Adrenal gland (tissue), 12 donors: ENCODE results near the gene OR7D2. TPM values are rescaled to one million over a fixed set of nuclear protein-coding genes. Genes with fewer than 3 reads are reported as not detected.

Experiments
- DNase-seq, 7 donors: peaks; one replicate each; pipeline ENCODE4 v3.0.0-alpha.2; 2019 to 2020
- H3K27ac ChIP-seq, 5 donors: fragments of 200-600 bp; sonication (generic) in 4 of 5; 1 replicate in 3 of 5; 2 replicates in 2 of 5; pipeline versions ENCODE4 v1.5.1 to v1.8.0; 2016 to 2020; ENCODE audit warnings: mild to moderate bottlenecking in 1 of 5
- H3K27me3 ChIP-seq: fragments of 200-600 bp; 2 replicates; pipeline ENCODE4 v1.8.0; 2021
- H3K36me3 ChIP-seq, 2 donors: fragments of 200-600 bp; replicated peaks in 1 of 2; 1 replicate in 1 of 2; 2 replicates in 1 of 2; pipeline versions ENCODE4 v1.5.1 to v1.8.0; 2018 to 2022
- H3K4me1 ChIP-seq, 2 donors: fragments of 200-600 bp; replicated peaks in 1 of 2; 1 replicate in 1 of 2; 2 replicates in 1 of 2; pipeline versions ENCODE4 v1.5.1 to v1.8.0; 2018 to 2021
- H3K4me3 ChIP-seq, 4 donors: fragments of 200-600 bp; sonication (generic) in 3 of 4; one replicate each; pipeline ENCODE4 v1.5.1; 2016 to 2018
- H3K9me3 ChIP-seq, 3 donors: fragments of 200-600 bp; sonication (generic) in 1 of 3; replicated peaks in 1 of 3; 1 replicate in 2 of 3; 2 replicates in 1 of 3; pipeline versions ENCODE4 v1.5.1 to v1.8.0; 2016 to 2021
- POLR2A ChIP-seq, 2 donors: fragments of 450-650 bp; IDR thresholded peaks; one replicate each; pipeline ENCODE4 v1.6.1; 2017; ENCODE audit warnings: antibody characterized with exemption in 2 of 2, mild to moderate bottlenecking in 2 of 2, moderate library complexity in 1 of 2
- WGBS, 4 donors: extraction: QIAGEN DNeasy Blood & Tissue Kit in 2 of 4; methylation state at CpG; one replicate each; pipeline versions ENCODE4 v1.1.5 to v1.1.7; 2013 to 2017; 5-methylcytosine and 5-hydroxymethylcytosine counted together
- intact Hi-C, 2 donors: fragments of 100-400 bp; cut with DNase I; formaldehyde crosslinking; loops; one replicate each; pipeline versions ENCODE4 v1.14.1 to v1.15.0; 2022 to 2023
- polyA plus RNA-seq, 3 donors: library from polyadenylated mRNA; stranded (reverse); fragments of 200-250 nt in 2 of 3; fragments of 350-450 nt in 1 of 3; fragmentation: Illumina TruSeq in 1 of 3; extraction: RNeasy Lipid Tissue Mini Kit (QIAGEN cat#74804) in 1 of 3; gene quantifications; one replicate each; pipeline ENCODE4 v1.2.3, GENCODE V29; 2013 to 2014
- total RNA-seq, 9 donors: library from RNA; depleted of rRNA in 4 of 9; stranded (reverse); fragments of >200 nt in 4 of 9; fragments of 120-200 nt in 1 of 9; fragmentation: NEBNext Ultra II Directional in 1 of 9; extraction: Animal tissue kit (Norgen Biotek cat#: 25700) in 1 of 9; gene quantifications; one replicate each; pipeline versions ENCODE4 v1.1.0 to v1.2.4, GENCODE V29; 2013 to 2023
- TF ChIP-seq, protein P1 (sequence below), 6 experiments: fragments of 450-650 bp in 4 of 6; fragments of 200-600 bp in 2 of 6; sonication (generic) in 1 of 6; IDR thresholded peaks; 1 replicate in 5 of 6; 2 replicates in 1 of 6; pipeline versions ENCODE4 v1.5.1 to v1.8.0; 2016 to 2021; ENCODE audit warnings: antibody characterized with exemption in 6 of 6, mild to moderate bottlenecking in 2 of 6, moderate library complexity in 1 of 6
- donor health status: healthy with polysubstance abuse.
- donor health status: Bipolar disorder and iron deficiency.
- donor health status: DM: yes; HTN: yes; CAD: no.
- donor health status: DM: no; HTN: no; CAD: no.
- donor health status: DM: no; HTN: no; CAD: no.
- donor health status: DM: yes; HTN: yes; CAD: no.

The OR7D2 gene
- total and polyA plus RNA-seq, 12 donors = 0.06 to 0.15 (median 0.08) TPM; not detected in 4

DNA sequence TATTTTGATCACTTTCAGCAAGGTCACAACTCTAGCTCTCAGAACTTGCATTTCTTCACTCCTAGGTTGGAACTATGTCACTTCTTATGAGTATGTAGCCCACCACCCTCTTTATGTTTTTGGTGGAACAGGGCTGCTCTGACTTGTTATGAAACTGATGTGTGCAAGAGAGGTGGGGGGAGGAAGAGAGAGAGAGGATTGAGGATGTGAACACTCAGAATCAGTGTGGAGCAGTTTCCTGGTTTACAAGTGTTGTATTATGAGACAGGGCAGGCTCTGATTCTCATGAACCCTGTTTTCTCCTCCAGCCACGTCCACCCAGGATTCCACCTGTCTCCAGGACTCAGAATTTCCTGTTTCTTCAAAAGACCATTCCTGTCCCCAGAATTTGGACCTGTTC, 22.5 kb upstream of the OR7D2 start:
- intact Hi-C loops = no loop called here
- peaks cover 5 to 53% of the 10 kb centered on the region in 2 donors for H3K36me3 ChIP-seq
- no peak overlapping the region for H3K4me3 ChIP-seq
- H3K4me1 ChIP-seq = no peaks in the 10 kb centered on the region
- H3K27ac ChIP-seq = no peak overlapping the region
- 77 to 88% (median 82%) methylated on average over 1 of the region's 1 CpG for WGBS, 4 donors
- H3K27me3 ChIP-seq = no peaks in the 10 kb centered on the region
- DNase-seq = no peak
- H3K9me3 ChIP-seq = peaks cover 0 to 3% (median 0%) of the 10 kb centered on the region in 3 donors
- no peak for TF ChIP-seq POLR2A (IDR thresholded peaks at IDR 0.05)
- TF ChIP-seq, protein P1, sequence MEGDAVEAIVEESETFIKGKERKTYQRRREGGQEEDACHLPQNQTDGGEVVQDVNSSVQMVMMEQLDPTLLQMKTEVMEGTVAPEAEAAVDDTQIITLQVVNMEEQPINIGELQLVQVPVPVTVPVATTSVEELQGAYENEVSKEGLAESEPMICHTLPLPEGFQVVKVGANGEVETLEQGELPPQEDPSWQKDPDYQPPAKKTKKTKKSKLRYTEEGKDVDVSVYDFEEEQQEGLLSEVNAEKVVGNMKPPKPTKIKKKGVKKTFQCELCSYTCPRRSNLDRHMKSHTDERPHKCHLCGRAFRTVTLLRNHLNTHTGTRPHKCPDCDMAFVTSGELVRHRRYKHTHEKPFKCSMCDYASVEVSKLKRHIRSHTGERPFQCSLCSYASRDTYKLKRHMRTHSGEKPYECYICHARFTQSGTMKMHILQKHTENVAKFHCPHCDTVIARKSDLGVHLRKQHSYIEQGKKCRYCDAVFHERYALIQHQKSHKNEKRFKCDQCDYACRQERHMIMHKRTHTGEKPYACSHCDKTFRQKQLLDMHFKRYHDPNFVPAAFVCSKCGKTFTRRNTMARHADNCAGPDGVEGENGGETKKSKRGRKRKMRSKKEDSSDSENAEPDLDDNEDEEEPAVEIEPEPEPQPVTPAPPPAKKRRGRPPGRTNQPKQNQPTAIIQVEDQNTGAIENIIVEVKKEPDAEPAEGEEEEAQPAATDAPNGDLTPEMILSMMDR (IDR thresholded peaks at IDR 0.05) = no peak

DNA sequence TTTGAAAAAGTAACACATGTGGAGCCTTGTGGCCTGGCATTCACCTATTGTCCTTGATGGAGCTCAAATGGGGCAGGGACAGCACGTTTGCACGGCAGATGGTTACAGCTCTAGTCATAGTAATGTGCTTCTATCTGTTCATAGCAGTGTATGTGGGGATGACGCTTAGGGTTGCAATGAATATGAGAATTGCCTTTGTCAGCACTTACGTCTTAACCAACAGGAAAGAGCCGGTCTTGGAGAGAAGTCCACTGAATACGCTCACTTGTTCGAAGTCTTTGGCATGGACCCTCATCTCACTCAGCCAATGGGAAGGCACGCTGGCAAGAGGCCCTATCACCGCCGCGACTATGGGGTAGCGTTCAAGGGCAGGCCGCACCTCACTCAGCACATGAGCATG, 18.9 kb upstream of the OR7D2 start:
- Histone ChIP-seq H3K36me3 (peaks cover 5 to 76% of the 10 kb centered on the region in 2 donors), H3K4me3 (no peak overlapping the region), H3K27ac (no peak overlapping the region), H3K4me1 (no peaks in the 10 kb centered on the region), H3K27me3 (no peaks in the 10 kb centered on the region), H3K9me3 (no peaks in the 10 kb centered on the region)
- TF ChIP-seq, protein P1 (IDR thresholded peaks at IDR 0.05) = no peak
- no peak for TF ChIP-seq POLR2A (IDR thresholded peaks at IDR 0.05)
- DNase-seq = no peak
- intact Hi-C loops = no loop called here
- WGBS, 4 donors = 95 to 98% (median 96%) methylated on average over 13 of the region's 13 CpGs

DNA sequence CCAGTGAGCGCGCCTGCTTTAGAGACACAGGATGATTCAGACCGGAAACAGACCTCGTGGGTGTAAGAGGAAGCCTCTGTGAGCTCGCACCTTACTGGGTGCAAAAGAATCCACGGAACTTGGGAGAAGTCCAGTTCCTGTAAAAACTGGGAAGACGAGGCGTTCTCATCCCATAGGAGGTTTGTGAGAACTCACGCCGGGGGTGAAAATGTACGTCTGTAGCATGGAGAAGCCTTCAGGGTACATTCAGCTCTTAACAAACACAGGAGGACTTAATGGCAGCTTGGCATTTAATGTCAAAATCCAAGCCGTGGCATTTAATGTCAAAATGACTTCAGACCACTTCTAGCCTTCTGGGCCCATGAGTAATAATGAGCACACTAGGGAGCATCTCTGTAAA, 17.4 kb upstream of the OR7D2 start:
- no peak for TF ChIP-seq POLR2A (IDR thresholded peaks at IDR 0.05)
- TF ChIP-seq, protein P1 (IDR thresholded peaks at IDR 0.05) = no peak
- peaks cover 5 to 72% of the 10 kb centered on the region in 2 donors for H3K36me3 ChIP-seq
- H3K4me3 ChIP-seq = no peak overlapping the region
- intact Hi-C loops = no loop called here
- no peaks in the 10 kb centered on the region for H3K4me1 ChIP-seq
- no peaks in the 10 kb centered on the region for H3K27me3 ChIP-seq
- no peaks in the 10 kb centered on the region for H3K9me3 ChIP-seq
- WGBS, 4 donors = 98 to 99% (median 99%) methylated on average over 12 of the region's 12 CpGs
- H3K27ac ChIP-seq = no peak overlapping the region
- DNase-seq = no peak

DNA sequence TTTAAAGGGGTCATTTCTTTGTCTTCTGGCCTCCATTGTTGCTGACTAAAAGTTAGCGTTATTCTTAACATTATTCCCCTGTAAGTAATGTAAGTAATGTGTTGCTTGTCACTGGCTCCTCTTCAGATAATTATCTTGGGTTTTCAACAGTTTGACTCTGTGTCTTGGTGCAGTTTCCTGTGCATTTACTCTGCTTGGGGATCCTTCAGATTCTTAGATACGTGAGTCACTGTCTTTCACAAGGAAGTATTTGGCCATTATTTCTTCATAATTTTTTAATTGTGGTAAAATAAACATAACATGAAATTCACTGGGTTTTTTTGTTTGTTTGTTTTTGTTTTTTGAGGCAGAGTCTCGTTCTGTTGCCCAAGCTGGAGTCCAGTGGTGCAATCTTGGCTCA, 13.5 kb upstream of the OR7D2 start:
- intact Hi-C loops = no loop called here
- H3K36me3 ChIP-seq = peaks cover 4 to 33% of the 10 kb centered on the region in 2 donors

More for the DNA sequence above, 13.5 kb upstream of the OR7D2 start:
- 93 to 99% (median 96%) methylated on average over 3 of the region's 3 CpGs for WGBS, 4 donors
- no peaks in the 10 kb centered on the region for H3K9me3 ChIP-seq
- no peak for DNase-seq
- no peaks in the 10 kb centered on the region for H3K4me1 ChIP-seq
- no peak for TF ChIP-seq POLR2A (IDR thresholded peaks at IDR 0.05)
- TF ChIP-seq, protein P1 (IDR thresholded peaks at IDR 0.05) = no peak
- no peak overlapping the region for H3K27ac ChIP-seq
- no peaks in the 10 kb centered on the region for H3K27me3 ChIP-seq
- no peak overlapping the region for H3K4me3 ChIP-seq
